ENCODE measurements around the gene HIF3A. TPM values are rescaled to one million over a fixed set of nuclear protein-coding genes. Genes with fewer than 3 reads are reported as not detected.

HIF3A gene
- total RNA-seq, 3 donors from 2014 or later (not counting 1 experiment from before 2014, with no cell fraction given), result not detected

GRCh38 chr19:46376241-46377153, 79.7 kb downstream of the HIF3A start:
- no peaks in the 10 kb centered on the region for H3K9me3 Mint-ChIP-seq
- no peaks in the 10 kb centered on the region for H3K27me3 Mint-ChIP-seq (ENCODE audit: low read depth in 2 of 2)
- TF ChIP-seq CTCF (IDR thresholded peaks at IDR 0.05), result no peak
- Histone ChIP-seq H3K36me3 (ENCODE audit: control insufficient read depth, insufficient read depth, low read length) (peaks cover 48% of the 10 kb centered on the region), H3K4me1 (ENCODE audit: control insufficient read depth, insufficient read depth, low read length) (peaks cover 19% of the 10 kb centered on the region), H3K27ac (ENCODE audit: low read length) (no peak overlapping the region), H3K9me3 (ENCODE audit: control insufficient read depth, insufficient read depth, low read length) (no peaks in the 10 kb centered on the region), H3K4me3 (ENCODE audit: low read length) (no peak overlapping the region), H3K27me3 (ENCODE audit: control insufficient read depth, insufficient read depth, low read length) (no peaks in the 10 kb centered on the region)
- H3K36me3 Mint-ChIP-seq, result peaks cover 18% of the 10 kb centered on the region
- peak overlapping the region in 1 of 2 donors; percentile 47 for H3K27ac Mint-ChIP-seq
- peaks cover 14 to 39% of the 10 kb centered on the region in 2 donors for H3K4me1 Mint-ChIP-seq
- H3K4me3 Mint-ChIP-seq, result no peak overlapping the region
- ATAC-seq, result no peak
- no peak for DNase-seq
- intact Hi-C loops (cut with micrococcal nuclease), result no loop called here
- 98% methylated on average over 20 of the region's 20 CpGs for WGBS (ENCODE audit: insufficient coverage)

GRCh38 chr19:46378268-46378667, 81.4 kb downstream of the HIF3A start:
- H3K27ac Mint-ChIP-seq, result no peak overlapping the region
- no peak for TF ChIP-seq CTCF (IDR thresholded peaks at IDR 0.05)
- peaks cover 62% of the 10 kb centered on the region for H3K36me3 ChIP-seq (ENCODE audit: control insufficient read depth, insufficient read depth, low read length)
- WGBS (ENCODE audit: insufficient coverage), result 83% methylated on average over 1 of the region's 2 CpGs
- H3K9me3 ChIP-seq (ENCODE audit: control insufficient read depth, insufficient read depth, low read length), result no peaks in the 10 kb centered on the region
- H3K27me3 ChIP-seq (ENCODE audit: control insufficient read depth, insufficient read depth, low read length), result no peaks in the 10 kb centered on the region
- H3K4me3 ChIP-seq (ENCODE audit: low read length), result no peak overlapping the region
- H3K27me3 Mint-ChIP-seq (ENCODE audit: low read depth in 2 of 2), result no peaks in the 10 kb centered on the region
- no peak overlapping the region for H3K4me3 Mint-ChIP-seq
- no peak overlapping the region for H3K27ac ChIP-seq (ENCODE audit: low read length)
- no peaks in the 10 kb centered on the region for H3K9me3 Mint-ChIP-seq
- DNase-seq (no peak), ATAC-seq (no peak)
- H3K4me1 ChIP-seq (ENCODE audit: control insufficient read depth, insufficient read depth, low read length), result peaks cover 5% of the 10 kb centered on the region
- peaks cover 6 to 30% of the 10 kb centered on the region in 2 donors for H3K4me1 Mint-ChIP-seq
- H3K36me3 Mint-ChIP-seq, result peaks cover 29% of the 10 kb centered on the region
- intact Hi-C loops (cut with micrococcal nuclease), result no loop called here

GRCh38 chr19:46380690-46381089, 83.8 kb downstream of the HIF3A start:
- no CpG with 5 or more reads among the region's 2 CpGs for WGBS (ENCODE audit: insufficient coverage)
- TF ChIP-seq CTCF (IDR thresholded peaks at IDR 0.05), result no peak
- intact Hi-C loops (cut with micrococcal nuclease), result no loop called here
- H3K27me3 ChIP-seq (ENCODE audit: control insufficient read depth, insufficient read depth, low read length), result no peaks in the 10 kb centered on the region
- no peaks in the 10 kb centered on the region for H3K27me3 Mint-ChIP-seq (ENCODE audit: low read depth in 2 of 2)
- ATAC-seq, result no peak
- no peaks in the 10 kb centered on the region for H3K9me3 ChIP-seq (ENCODE audit: control insufficient read depth, insufficient read depth, low read length)
- H3K27ac ChIP-seq (ENCODE audit: low read length), result no peak overlapping the region
- H3K4me1 ChIP-seq (ENCODE audit: control insufficient read depth, insufficient read depth, low read length), result no peaks in the 10 kb centered on the region
- peak overlapping the region in 1 of 2 donors; percentile 18 for H3K27ac Mint-ChIP-seq
- peaks cover 82% of the 10 kb centered on the region for H3K36me3 ChIP-seq (ENCODE audit: control insufficient read depth, insufficient read depth, low read length)
- no peaks in the 10 kb centered on the region for H3K9me3 Mint-ChIP-seq
- no peak for DNase-seq
- peaks cover 29% of the 10 kb centered on the region for H3K36me3 Mint-ChIP-seq
- H3K4me3 ChIP-seq (ENCODE audit: low read length), result no peak overlapping the region
- H3K4me1 Mint-ChIP-seq, result peaks cover 6 to 23% of the 10 kb centered on the region in 2 donors
- H3K4me3 Mint-ChIP-seq, result no peak overlapping the region

Measured in natural killer cell (primary cell).